CD4-positive, alpha-beta memory T cell (primary cell): ENCODE results near the gene ADGRL3. TPM values are rescaled to one million over a fixed set of nuclear protein-coding genes. Genes with fewer than 3 reads are reported as not detected.

Source experiments
- CTCF ChIA-PET: fragments of 350-600 bp; sonication (Branson Sonifier 250); formaldehyde crosslinking; loops from one replicate; lab custom pipeline; 2021; ENCODE audit warnings: inconsistent platforms; ENCODE audit not compliant: partially characterized antibody; lab: Charles Lee
- POLR2A ChIA-PET: fragments of 350-600 bp; sonication (Branson Sonifier 250); formaldehyde crosslinking; loops from one replicate; lab custom pipeline; 2021; ENCODE audit not compliant: partially characterized antibody; lab: Charles Lee
- DNase-seq, 5 donors: peaks; one replicate each; pipeline versions ENCODE4 v3.0.0 to v3.0.0-alpha.2; 2020 to 2022; ENCODE audit warnings: mixed read lengths in 1 of 5
- H3K27ac ChIP-seq: one replicate; pipeline ENCODE4 v1.7.0; 2013; ENCODE audit warnings: low read depth, low read length
- H3K27me3 ChIP-seq: 2 replicates; pipeline ENCODE4 v1.7.0; 2013; ENCODE audit warnings: mild to moderate bottlenecking, low read length, moderate library complexity; ENCODE audit not compliant: insufficient read depth
- H3K36me3 ChIP-seq: 2 replicates; pipeline ENCODE4 v1.7.0; 2013; ENCODE audit warnings: mild to moderate bottlenecking, low read length, moderate library complexity; ENCODE audit not compliant: insufficient read depth
- H3K4me1 ChIP-seq: 2 replicates; pipeline ENCODE4 v1.7.0; 2013; ENCODE audit warnings: mild to moderate bottlenecking, low read length, moderate library complexity; ENCODE audit not compliant: insufficient read depth
- H3K4me3 ChIP-seq, 2 donors: one replicate each; pipeline ENCODE4 v1.7.0; 2013; ENCODE audit warnings: low read length in 2 of 2, mild to moderate bottlenecking in 1 of 2
- H3K9me3 ChIP-seq, 2 donors: one replicate each; pipeline ENCODE4 v1.7.0; 2013; ENCODE audit warnings: low read length in 2 of 2, control low read depth in 1 of 2; ENCODE audit not compliant: control insufficient read depth in 1 of 2
- H3K27ac Mint-ChIP-seq, 7 donors: one replicate each; pipeline ENCODE4 v1.8.0; 2020 to 2021; ENCODE audit warnings: mixed read lengths in 7 of 7, mild to moderate bottlenecking in 6 of 7, inconsistent platforms in 3 of 7, moderate library complexity in 3 of 7
- H3K27me3 Mint-ChIP-seq, 2 donors: one replicate each; pipeline ENCODE4 v1.8.0; 2020 to 2021; ENCODE audit warnings: mixed read lengths in 2 of 2
- H3K36me3 Mint-ChIP-seq, 2 donors: one replicate each; pipeline ENCODE4 v1.8.0; 2020 to 2021; ENCODE audit warnings: mixed read lengths in 2 of 2, inconsistent platforms in 1 of 2, mild to moderate bottlenecking in 1 of 2
- H3K4me1 Mint-ChIP-seq, 4 donors: one replicate each; pipeline ENCODE4 v1.8.0; 2020 to 2021; ENCODE audit warnings: mixed read lengths in 4 of 4, mild to moderate bottlenecking in 1 of 4
- H3K4me3 Mint-ChIP-seq, 8 donors: one replicate each; pipeline ENCODE4 v1.8.0; 2020 to 2021; ENCODE audit warnings: mixed read lengths in 8 of 8, mild to moderate bottlenecking in 7 of 8, moderate library complexity in 6 of 8, inconsistent platforms in 3 of 8
- H3K9me3 Mint-ChIP-seq, 8 donors: one replicate each; pipeline ENCODE4 v1.8.0; 2020 to 2021; ENCODE audit warnings: mixed read lengths in 8 of 8, mild to moderate bottlenecking in 5 of 8, inconsistent platforms in 3 of 8, moderate library complexity in 1 of 8
- intact Hi-C: fragments of 100-400 bp; cut with micrococcal nuclease; formaldehyde crosslinking; loops from one replicate; pipeline ENCODE4 v1.15.1; 2023
- polyA plus RNA-seq, 2 donors: library from polyadenylated mRNA; unstranded; fragments of 300-500 nt; fragmentation: Illumina TruSeq; gene quantifications; one replicate each; pipeline ENCODE4 v1.2.3, GENCODE V29; 2021
- total RNA-seq, 2 experiments: library from RNA; stranded (reverse); gene quantifications; one replicate each; pipeline ENCODE4 v1.2.3, GENCODE V29; 2021

Gene ADGRL3
- total and polyA plus RNA-seq, 4 experiments from 2014 or later: not detected

DNA sequence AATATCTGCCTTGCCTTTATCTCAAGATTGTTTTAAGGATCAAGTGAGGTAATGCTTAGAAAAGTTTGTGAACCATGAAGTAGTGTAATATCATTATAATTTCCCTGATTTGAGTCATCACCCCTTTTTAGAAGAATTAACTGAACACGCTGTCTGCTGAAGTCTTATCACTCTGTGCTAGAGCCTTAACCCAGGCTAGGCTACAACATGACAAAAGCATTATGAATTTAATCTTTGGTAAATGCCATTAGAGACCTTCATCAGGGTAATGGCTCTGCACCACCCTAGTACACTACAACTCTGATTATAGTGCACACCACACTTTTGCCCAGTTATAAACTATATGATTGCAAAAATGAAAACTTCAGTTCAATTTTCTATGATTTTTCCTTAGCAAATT, 118.3 kb downstream of the ADGRL3 start:
- Histone ChIP-seq H3K27ac (no peak overlapping the region), H3K4me1 (no peaks in the 10 kb centered on the region), H3K9me3 (no peaks in the 10 kb centered on the region), H3K36me3 (no peaks in the 10 kb centered on the region), H3K27me3 (no peaks in the 10 kb centered on the region), H3K4me3 (no peak overlapping the region)
- intact Hi-C loops: no loop called here
- ChIA-PET CTCF (no interaction called here), POLR2A (no interaction called here)
- no peaks in the 10 kb centered on the region for H3K4me1 Mint-ChIP-seq
- no peaks in the 10 kb centered on the region for H3K27me3 Mint-ChIP-seq
- H3K27ac Mint-ChIP-seq: no peak overlapping the region
- H3K9me3 Mint-ChIP-seq: peaks cover 0 to 29% (median 12%) of the 10 kb centered on the region in 8 donors
- no peak overlapping the region for H3K4me3 Mint-ChIP-seq
- no peaks in the 10 kb centered on the region for H3K36me3 Mint-ChIP-seq
- no peak for DNase-seq

DNA sequence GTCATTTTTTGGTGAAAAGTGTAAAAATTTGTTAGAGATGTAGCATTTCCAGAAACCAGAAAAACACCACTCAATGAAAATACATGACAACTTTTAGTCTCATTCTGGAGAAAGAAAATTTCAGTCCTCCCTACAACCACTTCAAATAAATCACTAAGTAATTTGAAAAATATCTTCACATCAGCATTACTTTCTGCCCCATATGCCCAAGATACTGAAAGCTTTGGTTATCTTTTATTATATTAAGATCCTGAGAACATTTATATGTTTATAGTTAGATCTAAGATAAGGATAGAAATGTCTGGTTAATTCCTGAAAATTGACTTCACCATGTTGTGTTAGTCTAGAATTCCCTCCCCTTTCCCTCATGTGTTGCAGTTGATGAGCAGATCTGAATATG, 119.0 kb downstream of the ADGRL3 start:
- Histone ChIP-seq H3K27ac (no peak overlapping the region), H3K9me3 (no peaks in the 10 kb centered on the region), H3K36me3 (no peaks in the 10 kb centered on the region), H3K27me3 (no peaks in the 10 kb centered on the region), H3K4me1 (no peaks in the 10 kb centered on the region), H3K4me3 (no peak overlapping the region)
- Mint-ChIP-seq H3K27ac (no peak overlapping the region), H3K27me3 (no peaks in the 10 kb centered on the region), H3K4me1 (no peaks in the 10 kb centered on the region), H3K9me3 (peaks cover 0 to 35% (median 14%) of the 10 kb centered on the region in 8 donors), H3K36me3 (no peaks in the 10 kb centered on the region), H3K4me3 (no peak overlapping the region)
- intact Hi-C loops: no loop called here
- ChIA-PET CTCF (no interaction called here), POLR2A (no interaction called here)
- no peak for DNase-seq

DNA sequence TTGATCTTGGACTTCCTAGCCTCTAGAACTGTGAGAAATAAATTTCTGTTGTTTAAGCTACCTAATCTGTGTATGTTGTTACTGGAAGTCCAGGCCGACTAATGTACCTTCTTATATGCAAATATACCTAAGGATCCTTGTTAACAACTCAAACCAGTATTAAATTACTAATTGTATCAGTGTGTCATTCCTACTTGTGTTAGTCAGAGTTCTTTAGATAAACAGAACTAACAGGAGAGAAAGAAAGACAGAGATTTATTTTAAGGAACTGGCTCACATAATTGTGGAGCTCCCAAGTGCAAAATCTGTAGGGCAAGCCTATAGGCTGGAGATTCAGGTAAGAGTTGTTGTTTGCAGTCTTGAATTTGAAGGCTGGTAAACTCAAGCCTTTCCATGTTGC, 120.0 kb downstream of the ADGRL3 start:
- H3K4me1 ChIP-seq: no peaks in the 10 kb centered on the region
- H3K27me3 ChIP-seq: no peaks in the 10 kb centered on the region
- H3K27ac Mint-ChIP-seq: no peak overlapping the region
- H3K4me3 ChIP-seq: no peak overlapping the region
- POLR2A ChIA-PET: no interaction called here
- no peak for DNase-seq
- no peaks in the 10 kb centered on the region for H3K4me1 Mint-ChIP-seq
- no peak overlapping the region for H3K27ac ChIP-seq
- H3K9me3 Mint-ChIP-seq: peaks cover 0 to 32% (median 14%) of the 10 kb centered on the region in 8 donors
- CTCF ChIA-PET: no interaction called here
- intact Hi-C loops: no loop called here
- H3K9me3 ChIP-seq: no peaks in the 10 kb centered on the region
- H3K36me3 ChIP-seq: no peaks in the 10 kb centered on the region
- H3K36me3 Mint-ChIP-seq: no peaks in the 10 kb centered on the region
- no peaks in the 10 kb centered on the region for H3K27me3 Mint-ChIP-seq
- H3K4me3 Mint-ChIP-seq: no peak overlapping the region

DNA sequence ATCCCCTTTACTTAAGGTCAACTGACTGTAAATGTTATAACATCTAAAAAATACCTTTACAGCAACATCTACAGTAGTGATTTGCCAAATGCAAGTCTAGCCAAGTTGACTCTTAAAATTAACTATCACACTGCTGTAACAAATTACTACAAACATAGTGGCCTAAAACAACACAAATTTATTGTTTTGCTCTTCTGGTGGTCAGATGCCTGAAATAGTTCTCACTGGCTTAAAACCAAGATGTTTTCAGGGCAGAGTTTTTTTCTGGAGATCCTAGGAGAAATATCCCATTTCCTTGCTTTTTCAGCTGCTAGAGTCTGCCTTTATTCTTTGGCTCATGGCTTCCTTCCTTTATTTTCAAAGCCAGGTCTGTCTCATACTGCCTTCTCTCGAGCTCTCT, 120.5 kb downstream of the ADGRL3 start:
- ChIA-PET POLR2A (no interaction called here), CTCF (no interaction called here)
- H3K4me3 Mint-ChIP-seq: no peak overlapping the region
- H3K27ac Mint-ChIP-seq: no peak overlapping the region
- DNase-seq: no peak
- intact Hi-C loops: no loop called here
- H3K36me3 Mint-ChIP-seq: no peaks in the 10 kb centered on the region
- Histone ChIP-seq H3K27me3 (no peaks in the 10 kb centered on the region), H3K4me3 (no peak overlapping the region), H3K9me3 (no peaks in the 10 kb centered on the region), H3K27ac (no peak overlapping the region), H3K4me1 (no peaks in the 10 kb centered on the region), H3K36me3 (no peaks in the 10 kb centered on the region)
- no peaks in the 10 kb centered on the region for H3K4me1 Mint-ChIP-seq
- peaks cover 0 to 32% (median 14%) of the 10 kb centered on the region in 8 donors for H3K9me3 Mint-ChIP-seq
- H3K27me3 Mint-ChIP-seq: no peaks in the 10 kb centered on the region

DNA sequence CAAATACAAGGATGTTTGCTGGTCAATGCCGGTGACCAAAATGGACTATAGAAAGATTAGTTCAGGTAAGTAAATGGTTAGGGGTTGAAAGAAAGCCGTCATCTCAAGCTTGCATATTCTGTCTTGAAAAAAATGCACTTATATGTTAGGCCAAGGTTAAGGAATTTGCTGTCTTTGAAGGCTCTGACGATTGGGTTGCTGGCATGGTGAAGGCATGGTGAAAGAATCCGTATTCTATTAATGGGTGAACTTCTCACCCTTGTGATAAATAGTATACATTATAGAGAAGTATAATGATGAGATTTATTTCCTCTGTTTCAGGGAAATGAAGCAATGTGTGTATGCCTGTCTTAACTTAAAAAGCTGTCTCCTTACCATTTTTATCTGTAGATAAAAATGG, 132.6 kb downstream of the ADGRL3 start:
- H3K36me3 ChIP-seq: no peaks in the 10 kb centered on the region
- peaks cover 0 to 9% of the 10 kb centered on the region in 2 donors for H3K9me3 ChIP-seq
- H3K27me3 ChIP-seq: no peaks in the 10 kb centered on the region
- Mint-ChIP-seq H3K27me3 (no peaks in the 10 kb centered on the region), H3K4me1 (no peaks in the 10 kb centered on the region), H3K27ac (no peak overlapping the region), H3K36me3 (no peaks in the 10 kb centered on the region), H3K9me3 (peaks cover 0 to 14% (median 6%) of the 10 kb centered on the region in 8 donors), H3K4me3 (no peak overlapping the region)
- DNase-seq: no peak
- ChIA-PET POLR2A (no interaction called here), CTCF (no interaction called here)
- no peaks in the 10 kb centered on the region for H3K4me1 ChIP-seq
- H3K4me3 ChIP-seq: no peak overlapping the region
- H3K27ac ChIP-seq: no peak overlapping the region
- intact Hi-C loops: no loop called here

DNA sequence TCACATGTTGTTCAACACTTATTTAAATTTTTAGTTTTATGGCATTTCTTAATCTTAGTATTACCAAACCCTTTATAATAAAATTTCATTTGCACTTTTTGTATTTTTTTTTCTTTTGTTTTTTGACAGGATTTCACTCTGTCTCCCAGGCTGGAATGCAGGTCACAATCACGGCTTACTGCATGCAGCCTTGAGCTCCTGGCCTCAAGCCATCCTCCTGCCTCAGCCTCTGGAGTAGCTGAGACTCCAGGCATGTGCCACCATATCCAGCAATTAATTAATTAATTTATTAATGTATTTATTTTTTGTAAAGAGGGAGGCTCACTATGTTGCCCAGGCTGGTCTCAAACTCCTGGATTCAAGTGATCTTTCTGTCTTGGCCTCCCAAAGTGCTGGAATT, 133.4 kb downstream of the ADGRL3 start:
- ChIA-PET CTCF (no interaction called here), POLR2A (no interaction called here)
- no peaks in the 10 kb centered on the region for H3K27me3 ChIP-seq
- H3K4me3 ChIP-seq: no peak overlapping the region
- Mint-ChIP-seq H3K4me1 (no peaks in the 10 kb centered on the region), H3K9me3 (peaks cover 0 to 12% (median 6%) of the 10 kb centered on the region in 8 donors), H3K27ac (no peak overlapping the region), H3K27me3 (no peaks in the 10 kb centered on the region), H3K4me3 (no peak overlapping the region), H3K36me3 (no peaks in the 10 kb centered on the region)
- H3K27ac ChIP-seq: no peak overlapping the region
- no peaks in the 10 kb centered on the region for H3K4me1 ChIP-seq
- DNase-seq: no peak
- peaks cover 0 to 9% of the 10 kb centered on the region in 2 donors for H3K9me3 ChIP-seq
- intact Hi-C loops: no loop called here
- no peaks in the 10 kb centered on the region for H3K36me3 ChIP-seq

DNA sequence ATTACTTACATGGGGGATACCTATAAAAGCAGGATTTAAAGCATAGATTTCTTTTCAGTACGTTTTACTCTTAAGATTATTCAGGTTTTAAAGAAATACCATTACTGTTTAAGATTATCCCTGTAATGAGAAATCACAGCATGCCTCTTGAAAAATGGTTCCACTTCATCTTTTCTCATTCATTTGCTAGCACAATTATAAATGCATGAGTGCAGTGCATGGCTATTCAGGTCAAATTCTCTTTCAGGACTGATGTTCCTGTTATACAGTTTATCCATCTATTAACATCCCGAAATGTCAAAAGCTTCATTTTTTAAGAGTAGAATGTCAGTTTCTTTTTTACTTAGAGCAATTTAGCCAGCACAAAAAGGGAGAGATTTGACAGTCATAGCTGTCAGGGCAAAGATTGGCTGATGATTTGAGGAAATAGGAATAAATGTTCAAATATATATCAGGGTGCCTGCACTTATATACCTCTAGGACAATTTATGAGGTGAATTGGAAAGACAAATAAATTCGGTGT, 135.2 kb downstream of the ADGRL3 start:
- intact Hi-C loops: loop anchor here (5.0 kb wide), 1 partner anchor 207 kb away; no protein-coding TSS in a partner anchor
- no peak for DNase-seq
- H3K4me3 ChIP-seq: no peak overlapping the region
- ChIA-PET POLR2A (no interaction called here), CTCF (no interaction called here)
- no peaks in the 10 kb centered on the region for H3K36me3 Mint-ChIP-seq
- peaks cover 0 to 12% (median 5%) of the 10 kb centered on the region in 8 donors for H3K9me3 Mint-ChIP-seq
- H3K27ac ChIP-seq: no peak overlapping the region
- no peak overlapping the region for H3K27ac Mint-ChIP-seq
- no peaks in the 10 kb centered on the region for H3K4me1 Mint-ChIP-seq
- H3K9me3 ChIP-seq: peaks cover 0 to 4% of the 10 kb centered on the region in 2 donors
- no peaks in the 10 kb centered on the region for H3K27me3 ChIP-seq
- H3K27me3 Mint-ChIP-seq: no peaks in the 10 kb centered on the region
- H3K4me3 Mint-ChIP-seq: no peak overlapping the region
- no peaks in the 10 kb centered on the region for H3K4me1 ChIP-seq
- no peaks in the 10 kb centered on the region for H3K36me3 ChIP-seq

DNA sequence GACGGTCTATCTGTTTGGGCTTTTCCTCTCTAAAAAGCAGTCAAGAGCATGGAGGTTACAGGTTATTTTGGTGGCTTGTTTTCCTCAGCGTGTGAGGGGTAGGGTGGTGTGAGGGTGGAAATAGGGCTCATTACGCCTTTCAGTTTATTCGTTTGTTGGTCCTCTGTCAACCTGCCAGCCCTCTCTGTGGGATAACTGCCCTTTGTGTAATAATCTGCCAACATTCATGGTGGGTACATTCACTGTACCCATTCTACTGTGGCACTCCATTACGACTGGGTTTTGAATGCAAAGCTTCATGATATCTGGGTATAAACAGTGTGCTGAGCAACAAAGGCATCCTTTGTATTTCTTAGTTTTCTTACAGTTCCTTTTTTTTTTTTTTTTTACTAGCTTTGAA, 136.4 kb downstream of the ADGRL3 start:
- Histone ChIP-seq H3K27me3 (no peaks in the 10 kb centered on the region), H3K27ac (no peak overlapping the region), H3K4me3 (no peak overlapping the region), H3K9me3 (peaks cover 0 to 4% of the 10 kb centered on the region in 2 donors), H3K4me1 (no peaks in the 10 kb centered on the region), H3K36me3 (no peaks in the 10 kb centered on the region)
- no peak for DNase-seq
- intact Hi-C loops: loop anchor here (5.0 kb wide), 1 partner anchor 206 kb away; no protein-coding TSS in a partner anchor
- no peaks in the 10 kb centered on the region for H3K36me3 Mint-ChIP-seq
- H3K4me1 Mint-ChIP-seq: no peaks in the 10 kb centered on the region
- no peaks in the 10 kb centered on the region for H3K27me3 Mint-ChIP-seq
- H3K9me3 Mint-ChIP-seq: peaks cover 0 to 12% (median 2%) of the 10 kb centered on the region in 8 donors
- POLR2A ChIA-PET: no interaction called here
- CTCF ChIA-PET: no interaction called here
- H3K27ac Mint-ChIP-seq: no peak overlapping the region
- H3K4me3 Mint-ChIP-seq: no peak overlapping the region
